SK-N-SH (cell line): ENCODE results near the gene OXER1. TPM values are rescaled to one million over a fixed set of nuclear protein-coding genes. Genes with fewer than 3 reads are reported as not detected.

ENCODE experiments used
- CTCF ChIA-PET: fragments of 300-600, 350-600 bp; formaldehyde crosslinking; extraction: SDS; loops from one replicate; lab custom pipeline; 2021; lab: Yijun Ruan, JAX
- POLR2A ChIA-PET: fragments of 350-600 bp; sonication (Branson Sonifier 250); formaldehyde crosslinking; extraction: SDS; loops from one replicate; lab custom pipeline; 2020; ENCODE audit warnings: antibody characterized with exemption, inconsistent platforms; lab: Yijun Ruan, JAX
- DNase-seq: peaks from one replicate; pipeline ENCODE4 v3.0.0; 2012
- H2AFZ ChIP-seq: fragments of 200-600 bp; sonication (generic); 2 replicates; pipeline ENCODE4 v1.8.1; 2016; ENCODE audit warnings: antibody characterized with exemption, mild to moderate bottlenecking, low read depth
- H3F3A ChIP-seq: fragments of 200-600 bp; sonication (generic); replicated peaks from 2 replicates; pipeline ENCODE3; 2016; ENCODE audit warnings: antibody characterized with exemption, mild to moderate bottlenecking; ENCODE audit not compliant: insufficient read depth
- H3K27ac ChIP-seq, 2 experiments: fragments of 200-500 bp in 1 of 2; fragments of 200-600 bp in 1 of 2; sonication (Bioruptor generic) in 1 of 2; sonication (generic), shearing (Covaris generic) in 1 of 2; 2 replicates each; pipeline versions ENCODE4 v1.5.1 to v1.6.1; 2014 to 2016; ENCODE audit warnings: low read depth in 2 of 2, inconsistent platforms in 1 of 2, low read length in 1 of 2, mild to moderate bottlenecking in 1 of 2, mixed read lengths in 1 of 2
- H3K27me3 ChIP-seq: fragments of 200-600 bp; sonication (generic), shearing (Covaris generic); 2 replicates; pipeline ENCODE4 v1.6.1; 2016; ENCODE audit warnings: mixed run types; ENCODE audit not compliant: insufficient read depth
- H3K36me3 ChIP-seq, 2 experiments: fragments of 200-500 bp in 1 of 2; fragments of 200-600 bp in 1 of 2; sonication (Bioruptor generic) in 1 of 2; sonication (generic) in 1 of 2; replicated peaks in 1 of 2; 2 replicates each; pipeline versions ENCODE3 to v1.5.1; 2014 to 2016; ENCODE audit warnings: low read length in 1 of 2, mild to moderate bottlenecking in 1 of 2; ENCODE audit not compliant: insufficient read depth in 2 of 2, control insufficient read depth in 1 of 2
- H3K4me1 ChIP-seq, 2 experiments: fragments of 200-500 bp in 1 of 2; fragments of 200-600 bp in 1 of 2; sonication (Bioruptor generic) in 1 of 2; sonication (generic), shearing (Covaris generic) in 1 of 2; 2 replicates each; pipeline versions ENCODE4 v1.5.1 to v1.6.1; 2014 to 2016; ENCODE audit warnings: low read depth in 1 of 2, low read length in 1 of 2, mixed run types in 1 of 2; ENCODE audit not compliant: insufficient read depth in 2 of 2, control insufficient read depth in 1 of 2
- H3K4me2 ChIP-seq: fragments of 200-600 bp; sonication (generic), shearing (Covaris generic); 2 replicates; pipeline ENCODE4 v1.6.1; 2017; ENCODE audit warnings: mixed run types
- H3K4me3 ChIP-seq, 2 experiments: fragments of 200-500 bp in 1 of 2; fragments of 200-600 bp in 1 of 2; sonication (Bioruptor generic) in 1 of 2; sonication (generic), shearing (Covaris generic) in 1 of 2; 2 replicates each; pipeline versions ENCODE4 v1.5.1 to v1.8.1; 2014 to 2016; ENCODE audit warnings: low read depth in 2 of 2, inconsistent platforms in 1 of 2, low read length in 1 of 2, mild to moderate bottlenecking in 1 of 2, mixed read lengths in 1 of 2, moderate library complexity in 1 of 2
- H3K79me2 ChIP-seq: fragments of 200-600 bp; sonication (generic); 2 replicates; pipeline ENCODE4 v1.8.1; 2017; ENCODE audit warnings: mild to moderate bottlenecking; ENCODE audit not compliant: insufficient read depth
- H3K9ac ChIP-seq: fragments of 200-600 bp; sonication (generic); 2 replicates; pipeline ENCODE4 v1.6.1; 2017; ENCODE audit warnings: mixed run types
- H3K9me2 ChIP-seq: fragments of 200-600 bp; sonication (generic); 2 replicates; pipeline ENCODE4 v1.6.1; 2017; ENCODE audit warnings: mixed run types
- H3K9me3 ChIP-seq: fragments of 200-600 bp; sonication (generic); 2 replicates; pipeline ENCODE4 v1.6.1; 2017; ENCODE audit warnings: mixed run types, mild to moderate bottlenecking, moderate library complexity
- H4K20me1 ChIP-seq: fragments of 200-600 bp; sonication (generic); 2 replicates; pipeline ENCODE4 v1.6.1; 2017; ENCODE audit warnings: mild to moderate bottlenecking, mixed run types; ENCODE audit not compliant: insufficient read depth
- CTCF ChIP-seq: fragments of 200-600 bp; sonication (generic); IDR thresholded peaks from 2 replicates; pipeline ENCODE4 v1.6.1; 2017; ENCODE audit warnings: antibody characterized with exemption, mild to moderate bottlenecking, moderate library complexity
- ELF1 ChIP-seq: IDR thresholded peaks from 2 replicates; pipeline ENCODE4 v1.4.0; 2012
- EZH2phosphoT487 ChIP-seq: fragments of 200-600 bp; sonication (generic); IDR thresholded peaks from 2 replicates; pipeline ENCODE4 v1.6.1; 2017; ENCODE audit warnings: low read depth, mixed run types, mild to moderate bottlenecking, antibody characterized with exemption, moderate library complexity, borderline replicate concordance
- FOSL2 ChIP-seq: IDR thresholded peaks from 2 replicates; pipeline ENCODE4 v1.4.0; 2012; ENCODE audit warnings: low read depth, mild to moderate bottlenecking, moderate library complexity, borderline replicate concordance
- GABPA ChIP-seq: IDR thresholded peaks from 2 replicates; pipeline ENCODE4 v1.4.0; 2012; ENCODE audit warnings: low read depth, mild to moderate bottlenecking
- IRF3 ChIP-seq: fragments of 150-350 bp; IDR thresholded peaks from 2 replicates; pipeline ENCODE4 v1.6.1; 2016; ENCODE audit warnings: mild to moderate bottlenecking, low read depth, low read length
- MAX ChIP-seq: IDR thresholded peaks from 2 replicates; pipeline ENCODE4 v1.4.0; 2012; ENCODE audit warnings: low read depth
- MXI1 ChIP-seq: IDR thresholded peaks from 2 replicates; pipeline ENCODE4 v1.6.1; 2012; ENCODE audit warnings: mild to moderate bottlenecking, low read depth, low read length, improper control_type of control experiment
- NRF1 ChIP-seq: IDR thresholded peaks from 2 replicates; pipeline ENCODE4 v1.6.1; 2012; ENCODE audit warnings: low read depth, mild to moderate bottlenecking, low read length
- POLR2AphosphoS5 ChIP-seq: IDR thresholded peaks from 2 replicates; pipeline ENCODE4 v1.6.1; 2012; ENCODE audit warnings: low read depth, low read length
- RCOR1 ChIP-seq: fragments of 150-350 bp; IDR thresholded peaks from 2 replicates; pipeline ENCODE4 v1.6.1; 2017; ENCODE audit warnings: antibody characterized with exemption, low read length
- SIN3A ChIP-seq: IDR thresholded peaks from 2 replicates; pipeline ENCODE4 v1.6.1; 2012; ENCODE audit warnings: low read depth, mild to moderate bottlenecking, low read length, moderate library complexity, borderline replicate concordance
- SMC3 ChIP-seq: IDR thresholded peaks from 2 replicates; pipeline ENCODE4 v1.6.1; 2012; ENCODE audit warnings: low read depth, low read length, improper control_type of control experiment
- TCF12 ChIP-seq: IDR thresholded peaks from 2 replicates; pipeline ENCODE4 v1.4.0; 2012
- USF1 ChIP-seq: IDR thresholded peaks from 2 replicates; pipeline ENCODE4 v1.4.0; 2012; ENCODE audit warnings: low read depth, borderline replicate concordance
- USF2 ChIP-seq: fragments of 150-350 bp; IDR thresholded peaks from 2 replicates; pipeline ENCODE4 v1.6.1; 2017; ENCODE audit warnings: antibody characterized with exemption, low read length, low read depth, borderline replicate concordance
- YY1 ChIP-seq: IDR thresholded peaks from 2 replicates; pipeline ENCODE4 v1.4.0; 2012; ENCODE audit warnings: low read depth, mild to moderate bottlenecking
- WGBS: methylation state at CpG from one replicate; pipeline ENCODE4 v1.1.6; 2017; ENCODE audit warnings: low lambda C conversion rate; 5-methylcytosine and 5-hydroxymethylcytosine counted together
- polyA plus RNA-seq, 3 experiments: library from polyadenylated mRNA; depleted of rRNA; stranded (reverse); fragments of >200 nt; gene quantifications; 2 replicates each; pipeline ENCODE4 v1.2.3, GENCODE V29; 2012

The OXER1 gene
- polyA plus RNA-seq, 1 of the 3 experiments (the other 2 are of a cell fraction) = not detected

GRCh38 chr2:42795841-42796301 is 31.9 kb upstream of the OXER1 start:
- H3K9ac ChIP-seq = no peak overlapping the region
- ChIA-PET POLR2A (interaction anchor here (2.1 kb wide), 1 partner anchor 14 kb away, joined by 6 read pairs; no protein-coding TSS in a partner anchor), CTCF (interaction anchor here (1.3 to 2.2 kb wide), 2 partner anchors 14 to 127 kb away, joined by 3 to 8 read pairs; no protein-coding TSS in a partner anchor)
- no peaks in the 10 kb centered on the region for H3K36me3 ChIP-seq
- H2AFZ ChIP-seq = peak overlapping the region; percentile 1; the same call in 1 of the 2 replicates
- no peaks in the 10 kb centered on the region for H3K79me2 ChIP-seq
- H3K9me3 ChIP-seq = no peaks in the 10 kb centered on the region
- no peaks in the 10 kb centered on the region for H3K27me3 ChIP-seq
- no peaks in the 10 kb centered on the region for H3K9me2 ChIP-seq
- H3K4me3 ChIP-seq = no peak overlapping the region
- no peaks in the 10 kb centered on the region for H4K20me1 ChIP-seq
- H3K27ac ChIP-seq = no peak overlapping the region
- DNase-seq = no peak
- no peaks in the 10 kb centered on the region for H3F3A ChIP-seq
- 58% methylated on average over 3 of the region's 3 CpGs for WGBS
- no peak overlapping the region for H3K4me2 ChIP-seq
- H3K4me1 ChIP-seq = peaks cover 0 to under 1% of the 10 kb centered on the region in 2 experiments; a peak in 1 of 4 replicates
- TF ChIP-seq TCF12 (no peak), YY1 (no peak), FOSL2 (no peak), GABPA (no peak)

- Histone ChIP-seq H3K79me2 (no peaks in the 10 kb centered on the region), H3K27me3 (no peaks in the 10 kb centered on the region), H3K9ac (no peak overlapping the region), H4K20me1 (no peaks in the 10 kb centered on the region), H3K36me3 (no peaks in the 10 kb centered on the region), H3K9me2 (no peaks in the 10 kb centered on the region), H3K4me3 (no peak overlapping the region), H3K27ac (no peak overlapping the region), H3K4me1 (no peaks in the 10 kb centered on the region), H3K9me3 (no peaks in the 10 kb centered on the region), H2AFZ (no peak overlapping the region), H3F3A (no peaks in the 10 kb centered on the region), H3K4me2 (no peak overlapping the region)
- WGBS = 74% methylated on average over 6 of the region's 6 CpGs
- POLR2A ChIA-PET = interaction anchor here (2.1 kb wide), 1 partner anchor 15 kb away, joined by 6 read pairs; no protein-coding TSS in a partner anchor
- no peak for TF ChIP-seq CTCF
- TF ChIP-seq SMC3 = no peak
- TF ChIP-seq USF2 = no peak
- no peak for TF ChIP-seq EZH2phosphoT487
- no peak for TF ChIP-seq MXI1
- TF ChIP-seq ELF1 = no peak
- TF ChIP-seq MAX = no peak
- no peak for TF ChIP-seq GABPA
- TF ChIP-seq USF1 = no peak
- TF ChIP-seq IRF3 = no peak
- no peak for TF ChIP-seq RCOR1
- no peak for TF ChIP-seq NRF1
- TF ChIP-seq POLR2AphosphoS5 = no peak
- no peak for TF ChIP-seq SIN3A
- CTCF ChIA-PET = interaction anchor here (0.7 to 2.2 kb wide), 4 partner anchors 10 to 24 kb away, joined by 3 to 8 read pairs (median 3); no protein-coding TSS in a partner anchor
- DNase-seq = no peak
Observed at GRCh38 chr2:42795275-42795674, 31.3 kb upstream of the OXER1 start.
